D721Med (cell line): ENCODE results near the gene PPIA.

Source experiments
- DNase-seq: peaks from one replicate; pipeline ENCODE4 v3.0.0; 2011; ENCODE audit warnings: low spot score; ENCODE audit not compliant: insufficient read length
- FAIRE-seq: peaks from 2 replicates; lab custom pipeline; 2011; peaks lifted over from hg19 to GRCh38; lab: Jason Lieb, UNC
- CTCF ChIP-seq: IDR thresholded peaks from 2 replicates; pipeline ENCODE4 v1.5.1; 2012; ENCODE audit warnings: mild to moderate bottlenecking, control low read depth; ENCODE audit not compliant: insufficient read depth; ENCODE audit errors: missing control alignments

Gene PPIA

GRCh38 chr7:44764665-44765578, 31.6 kb upstream of the PPIA start:
- TF ChIP-seq CTCF = no peak
- DNase-seq (no peak), FAIRE-seq (no peak)

- no peak for FAIRE-seq
- no peak for DNase-seq
- TF ChIP-seq CTCF = no peak
These were observed 30.7 kb upstream of the PPIA start for GRCh38 chr7:44765579-44766415.

GRCh38 chr7:44766416-44766801, 30.1 kb upstream of the PPIA start:
- FAIRE-seq (no peak), DNase-seq (no peak)
- TF ChIP-seq CTCF = no peak

GRCh38 chr7:44767134-44767911, 29.2 kb upstream of the PPIA start:
- FAIRE-seq (no peak), DNase-seq (no peak)
- TF ChIP-seq CTCF = no peak

GRCh38 chr7:44767912-44768627, 28.4 kb upstream of the PPIA start:
- FAIRE-seq (no peak), DNase-seq (no peak)
- TF ChIP-seq CTCF = no peak

GRCh38 chr7:44768628-44769371, 27.7 kb upstream of the PPIA start:
- DNase-seq (no peak), FAIRE-seq (no peak)
- TF ChIP-seq CTCF = no peak
